ENCODE measurements around the gene DIS3. TPM values are rescaled to one million over a fixed set of nuclear protein-coding genes. Genes with fewer than 3 reads are reported as not detected.

DIS3 gene
- polyA plus RNA-seq, 3 donors = 6.7 to 11.3 (median 8.4) TPM

GRCh38 chr13:72798817-72799216 lies 17.1 kb upstream of the DIS3 start:
- Mint-ChIP-seq H3K27me3 (ENCODE audit: low read depth in 3 of 3) (no peaks in the 10 kb centered on the region), H3K9me3 (peaks cover 0 to 4% (median 0%) of the 10 kb centered on the region in 7 donors), H3K4me3 (no peak overlapping the region), H3K4me1 (no peaks in the 10 kb centered on the region), H3K27ac (no peak overlapping the region), H3K36me3 (peaks cover 60 to 64% of the 10 kb centered on the region in 2 donors)
- H3K79me2 ChIP-seq (ENCODE audit: insufficient read depth, low read length) = no peaks in the 10 kb centered on the region
- DNase-seq = no peak
- H3K4me2 ChIP-seq (replicated peaks; ENCODE audit: extremely low read depth, low read length, poor library complexity, severe bottlenecking) = no peak overlapping the region
- H3K4me1 ChIP-seq (ENCODE audit: control insufficient read depth in 1 of 2, insufficient read depth in 2 of 2, low read length in 2 of 2) = no peaks in the 10 kb centered on the region
- no peak overlapping the region for H3K27ac ChIP-seq (ENCODE audit: low read depth in 1 of 2, low read length in 2 of 2)
- H3K4me3 ChIP-seq (replicated peaks in 1 of 3; ENCODE audit: low read depth in 2 of 3, low read length in 3 of 3) = no peak overlapping the region
- intact Hi-C loops (cut with micrococcal nuclease) = no loop called here
- no peaks in the 10 kb centered on the region for H3K27me3 ChIP-seq (ENCODE audit: control insufficient read depth in 2 of 2, insufficient read depth in 2 of 2, low read length in 2 of 2)
- peaks cover 50 to 85% of the 10 kb centered on the region in 2 donors for H3K36me3 ChIP-seq (replicated peaks in 1 of 2; ENCODE audit: control insufficient read depth in 1 of 2, insufficient read depth in 2 of 2, low read length in 2 of 2)
- TF ChIP-seq CTCF (IDR thresholded peaks at IDR 0.05) = no peak
- no CpG with 5 or more reads among the region's 3 CpGs for WGBS (ENCODE audit: insufficient coverage)
- no peak overlapping the region for H2AFZ ChIP-seq (ENCODE audit: insufficient read depth, low read depth, low read length, poor library complexity, severe bottlenecking)
- H3K9me3 ChIP-seq (replicated peaks in 1 of 2; ENCODE audit: control insufficient read depth in 1 of 2, insufficient read depth in 1 of 2, low read length in 2 of 2) = no peaks in the 10 kb centered on the region
- no peaks in the 10 kb centered on the region for H4K20me1 ChIP-seq (ENCODE audit: insufficient read depth, low read length)
- H3K9ac ChIP-seq (ENCODE audit: insufficient read depth, low read length, poor library complexity, severe bottlenecking) = no peak overlapping the region

- no peak overlapping the region for H3K4me3 Mint-ChIP-seq
- no CpG with 5 or more reads among the region's 2 CpGs for WGBS (ENCODE audit: insufficient coverage)
- H3K9me3 ChIP-seq (replicated peaks in 1 of 2; ENCODE audit: control insufficient read depth in 1 of 2, insufficient read depth in 1 of 2, low read length in 2 of 2) = no peaks in the 10 kb centered on the region
- H3K79me2 ChIP-seq (ENCODE audit: insufficient read depth, low read length) = peaks cover 20% of the 10 kb centered on the region
- H2AFZ ChIP-seq (ENCODE audit: insufficient read depth, low read depth, low read length, poor library complexity, severe bottlenecking) = no peak overlapping the region
- no peak overlapping the region for H3K4me3 ChIP-seq (replicated peaks in 1 of 3; ENCODE audit: low read depth in 2 of 3, low read length in 3 of 3)
- peaks cover 5% of the 10 kb centered on the region for H3K4me1 Mint-ChIP-seq
- no peak overlapping the region for H3K27ac Mint-ChIP-seq
- no peaks in the 10 kb centered on the region for H3K4me1 ChIP-seq (ENCODE audit: control insufficient read depth in 1 of 2, insufficient read depth in 2 of 2, low read length in 2 of 2)
- H3K27me3 ChIP-seq (ENCODE audit: control insufficient read depth in 2 of 2, insufficient read depth in 2 of 2, low read length in 2 of 2) = no peaks in the 10 kb centered on the region
- no peak for TF ChIP-seq CTCF (IDR thresholded peaks at IDR 0.05)
- no peaks in the 10 kb centered on the region for H3K27me3 Mint-ChIP-seq (ENCODE audit: low read depth in 3 of 3)
- peaks cover 4% of the 10 kb centered on the region for H4K20me1 ChIP-seq (ENCODE audit: insufficient read depth, low read length)
- H3K4me2 ChIP-seq (replicated peaks; ENCODE audit: extremely low read depth, low read length, poor library complexity, severe bottlenecking) = no peak overlapping the region
- peaks cover 0 to 5% (median 1%) of the 10 kb centered on the region in 7 donors for H3K9me3 Mint-ChIP-seq
- intact Hi-C loops (cut with micrococcal nuclease) = no loop called here
- no peak overlapping the region for H3K27ac ChIP-seq (ENCODE audit: low read depth in 1 of 2, low read length in 2 of 2)
- H3K36me3 Mint-ChIP-seq = peaks cover 57 to 62% of the 10 kb centered on the region in 2 donors
- H3K36me3 ChIP-seq (replicated peaks in 1 of 2; ENCODE audit: control insufficient read depth in 1 of 2, insufficient read depth in 2 of 2, low read length in 2 of 2) = peaks cover 58 to 66% of the 10 kb centered on the region in 2 donors
- no peak for DNase-seq
- no peak overlapping the region for H3K9ac ChIP-seq (ENCODE audit: insufficient read depth, low read length, poor library complexity, severe bottlenecking)
Observed at GRCh38 chr13:72792640-72793039, 10.9 kb upstream of the DIS3 start.
